GM10266 (cell line): ENCODE data around the gene GATB.

Experiments used
- DNase-seq: peaks from one replicate; pipeline ENCODE4 v3.0.0; 2012; ENCODE audit errors: extremely low spot score
- TF ChIP-seq, protein P1 (sequence below): IDR thresholded peaks from 2 replicates; pipeline ENCODE4 v1.5.1; 2012; ENCODE audit warnings: mild to moderate bottlenecking, low read depth; ENCODE audit not compliant: control insufficient read depth, insufficient read depth; ENCODE audit errors: missing control alignments

The GATB gene

GRCh38 chr4:151702256-151702655 lies 58.6 kb downstream of the GATB start:
- DNase-seq: no peak
- TF ChIP-seq, protein P1, sequence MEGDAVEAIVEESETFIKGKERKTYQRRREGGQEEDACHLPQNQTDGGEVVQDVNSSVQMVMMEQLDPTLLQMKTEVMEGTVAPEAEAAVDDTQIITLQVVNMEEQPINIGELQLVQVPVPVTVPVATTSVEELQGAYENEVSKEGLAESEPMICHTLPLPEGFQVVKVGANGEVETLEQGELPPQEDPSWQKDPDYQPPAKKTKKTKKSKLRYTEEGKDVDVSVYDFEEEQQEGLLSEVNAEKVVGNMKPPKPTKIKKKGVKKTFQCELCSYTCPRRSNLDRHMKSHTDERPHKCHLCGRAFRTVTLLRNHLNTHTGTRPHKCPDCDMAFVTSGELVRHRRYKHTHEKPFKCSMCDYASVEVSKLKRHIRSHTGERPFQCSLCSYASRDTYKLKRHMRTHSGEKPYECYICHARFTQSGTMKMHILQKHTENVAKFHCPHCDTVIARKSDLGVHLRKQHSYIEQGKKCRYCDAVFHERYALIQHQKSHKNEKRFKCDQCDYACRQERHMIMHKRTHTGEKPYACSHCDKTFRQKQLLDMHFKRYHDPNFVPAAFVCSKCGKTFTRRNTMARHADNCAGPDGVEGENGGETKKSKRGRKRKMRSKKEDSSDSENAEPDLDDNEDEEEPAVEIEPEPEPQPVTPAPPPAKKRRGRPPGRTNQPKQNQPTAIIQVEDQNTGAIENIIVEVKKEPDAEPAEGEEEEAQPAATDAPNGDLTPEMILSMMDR: no peak

- no peak for DNase-seq
- TF ChIP-seq, protein P1: no peak
Measured at GRCh38 chr4:151700566-151701316, 60.1 kb downstream of the GATB start.

GRCh38 chr4:151698213-151698612 lies 62.6 kb downstream of the GATB start:
- no peak for DNase-seq
- TF ChIP-seq, protein P1: no peak

DNA sequence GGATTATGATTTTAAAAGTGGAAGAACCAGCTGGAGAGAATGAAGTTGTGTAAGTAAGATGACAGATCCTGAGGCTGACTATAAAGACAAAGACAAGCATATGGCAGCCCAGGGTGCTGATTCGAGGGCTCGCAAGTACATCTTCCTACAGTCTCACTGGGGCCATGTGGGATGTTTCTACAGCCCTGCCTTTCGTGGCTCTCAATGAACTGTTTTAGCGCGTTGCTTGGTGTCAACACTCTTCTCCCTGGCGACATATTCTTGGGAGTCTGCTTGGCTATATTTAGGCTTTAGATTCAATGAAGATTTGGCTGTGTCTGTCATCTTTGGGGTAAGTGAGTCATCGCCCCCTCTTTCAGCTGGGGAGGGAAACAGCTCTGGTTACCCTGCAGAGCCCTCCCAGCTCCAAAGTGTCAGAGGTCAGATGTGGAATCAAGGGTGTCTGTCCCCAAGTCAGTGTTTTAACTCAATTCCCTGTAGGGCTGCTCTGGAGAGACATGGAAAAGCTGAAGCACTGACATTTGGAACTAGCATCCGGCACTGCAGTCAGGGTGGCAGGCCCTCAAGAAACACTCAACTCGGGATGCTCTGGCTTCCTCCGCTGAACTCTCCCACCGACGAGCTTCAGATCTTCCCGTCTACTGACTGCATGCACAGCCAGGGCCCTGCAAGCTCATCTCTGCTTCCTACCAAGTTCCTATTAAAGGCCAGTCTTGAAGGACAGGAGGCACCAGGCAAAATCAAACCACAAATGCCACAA lies 65.7 kb downstream of the GATB start:
- DNase-seq: no peak
- TF ChIP-seq, protein P1: no peak

DNA sequence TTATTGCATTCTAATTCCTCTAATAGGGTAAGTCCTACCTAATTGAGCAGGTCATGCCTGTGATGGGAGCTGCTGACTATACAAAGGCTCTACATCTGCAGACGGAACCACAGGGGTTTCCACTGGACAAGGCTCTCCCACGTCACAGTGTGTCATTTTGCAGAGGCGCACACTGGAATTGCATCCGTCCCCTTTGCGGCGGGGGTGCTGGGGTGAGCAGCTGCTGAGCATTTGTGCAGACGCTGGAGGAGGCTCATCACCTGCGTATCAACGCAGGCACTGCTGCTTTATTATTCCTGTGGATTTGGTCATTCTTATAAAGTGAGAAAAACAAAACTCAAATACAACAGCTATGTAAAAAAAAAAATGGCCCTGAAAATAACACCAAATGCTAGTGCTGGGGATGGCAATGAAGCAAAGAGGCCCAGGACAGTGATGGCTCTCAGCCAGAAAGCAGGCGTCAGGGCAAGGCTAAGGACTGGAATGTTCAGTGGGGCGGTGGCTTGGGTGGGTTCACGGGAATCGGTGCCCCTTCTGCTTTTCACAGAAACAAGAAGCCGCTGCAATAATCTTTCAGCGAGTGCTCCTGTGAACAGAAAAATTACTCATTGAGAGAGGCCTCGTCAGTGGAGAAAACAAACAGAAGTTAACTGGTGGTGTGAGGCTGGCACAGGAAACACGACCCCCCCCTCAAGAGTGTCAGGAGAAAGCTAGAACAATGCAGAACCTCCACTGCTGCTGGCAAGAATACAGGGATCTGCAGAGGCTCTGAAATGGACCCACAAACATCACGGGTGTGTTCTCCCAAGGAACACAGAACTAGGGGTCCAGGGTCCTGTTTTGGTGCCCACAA lies 67.8 kb downstream of the GATB start:
- no peak for DNase-seq
- TF ChIP-seq, protein P1: no peak

GRCh38 chr4:151692443-151692782 lies 68.4 kb downstream of the GATB start:
- no peak for DNase-seq
- TF ChIP-seq, protein P1: no peak
